Peyer's patch (tissue), 4 donors: ENCODE data around the gene USP43.
"Not testable (repeated sequence)": the region's sequence is repeated elsewhere in the genome, so short reads cannot be mapped to it uniquely, and the experiment has no call there.

ENCODE experiments used
- POLR2A ChIP-seq, 2 donors: fragments of 450-650 bp; IDR thresholded peaks; one replicate each; pipeline ENCODE4 v1.5.1; 2017; ENCODE audit warnings: antibody characterized with exemption in 2 of 2, mild to moderate bottlenecking in 2 of 2, moderate library complexity in 2 of 2
- TF ChIP-seq, protein P1 (sequence below), 6 experiments: fragments of 450-650 bp in 4 of 6; fragments of 200-600 bp in 2 of 6; sonication (generic) in 1 of 6; IDR thresholded peaks; one replicate each; pipeline ENCODE4 v1.5.1; 2017 to 2019; ENCODE audit warnings: antibody characterized with exemption in 6 of 6, mild to moderate bottlenecking in 3 of 6, moderate library complexity in 1 of 6

DNA sequence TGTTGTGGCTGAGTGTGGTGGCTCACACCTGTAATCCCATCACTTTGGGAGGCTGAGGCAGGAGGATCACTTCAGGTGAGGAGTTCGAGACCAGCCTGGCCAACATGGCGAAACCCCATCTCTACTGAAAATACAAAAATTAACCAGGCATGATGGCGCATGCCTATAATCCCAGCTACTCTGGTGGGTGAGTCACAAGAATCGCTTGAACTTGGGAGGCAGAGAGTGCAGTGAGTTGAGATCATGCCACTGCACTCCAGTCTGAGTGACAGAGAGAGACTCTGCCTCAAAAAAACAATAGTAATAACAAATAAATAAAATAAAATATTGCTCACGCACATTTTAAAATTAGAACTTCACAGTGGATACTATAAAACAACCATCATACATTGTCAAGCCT is 38.3 kb upstream of the USP43 start:
- TF ChIP-seq, protein P1, sequence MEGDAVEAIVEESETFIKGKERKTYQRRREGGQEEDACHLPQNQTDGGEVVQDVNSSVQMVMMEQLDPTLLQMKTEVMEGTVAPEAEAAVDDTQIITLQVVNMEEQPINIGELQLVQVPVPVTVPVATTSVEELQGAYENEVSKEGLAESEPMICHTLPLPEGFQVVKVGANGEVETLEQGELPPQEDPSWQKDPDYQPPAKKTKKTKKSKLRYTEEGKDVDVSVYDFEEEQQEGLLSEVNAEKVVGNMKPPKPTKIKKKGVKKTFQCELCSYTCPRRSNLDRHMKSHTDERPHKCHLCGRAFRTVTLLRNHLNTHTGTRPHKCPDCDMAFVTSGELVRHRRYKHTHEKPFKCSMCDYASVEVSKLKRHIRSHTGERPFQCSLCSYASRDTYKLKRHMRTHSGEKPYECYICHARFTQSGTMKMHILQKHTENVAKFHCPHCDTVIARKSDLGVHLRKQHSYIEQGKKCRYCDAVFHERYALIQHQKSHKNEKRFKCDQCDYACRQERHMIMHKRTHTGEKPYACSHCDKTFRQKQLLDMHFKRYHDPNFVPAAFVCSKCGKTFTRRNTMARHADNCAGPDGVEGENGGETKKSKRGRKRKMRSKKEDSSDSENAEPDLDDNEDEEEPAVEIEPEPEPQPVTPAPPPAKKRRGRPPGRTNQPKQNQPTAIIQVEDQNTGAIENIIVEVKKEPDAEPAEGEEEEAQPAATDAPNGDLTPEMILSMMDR (IDR thresholded peaks at IDR 0.05), result not testable (repeated sequence)
- TF ChIP-seq POLR2A (IDR thresholded peaks at IDR 0.05), result not testable (repeated sequence)
